ENCODE results near the gene PLCB1.

PLCB1 gene

GRCh38 chr20:8678098-8678776, 546.2 kb downstream of the PLCB1 start:
- WGBS, 2 experiments, result 92 to 94% methylated on average over 5 of the region's 5 CpGs

DNA sequence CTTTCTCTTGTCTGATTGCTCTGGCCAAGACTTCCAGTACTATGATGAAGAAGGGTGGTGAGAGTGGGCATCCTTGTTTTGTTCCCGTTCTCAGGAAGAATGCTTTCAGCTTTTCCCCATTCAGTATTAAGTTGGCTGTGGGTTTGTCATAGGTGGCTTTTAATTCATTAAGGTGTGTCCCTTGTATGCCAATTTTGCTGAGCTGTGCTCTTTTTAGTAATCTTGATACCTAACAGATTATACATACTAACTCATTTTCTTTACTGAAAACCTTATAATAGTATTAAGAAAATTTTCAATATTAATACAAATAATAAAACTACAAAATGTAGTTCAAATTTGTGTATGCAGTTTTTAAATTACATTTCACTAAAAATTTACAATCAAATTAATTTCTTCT, 557.3 kb downstream of the PLCB1 start:
- 100% methylated on average over 1 of the region's 1 CpG for WGBS, 2 experiments
- no peaks in the 10 kb centered on the region for H3K9me3 ChIP-seq (ENCODE audit: control insufficient read depth, low read length)
- no peaks in the 10 kb centered on the region for H3K36me3 ChIP-seq (ENCODE audit: control insufficient read depth, insufficient read depth, low read length)
- H3K4me1 ChIP-seq (ENCODE audit: control insufficient read depth, insufficient read depth, low read length), result no peaks in the 10 kb centered on the region
- no peak overlapping the region for H3K4me3 ChIP-seq (ENCODE audit: insufficient read depth, low read depth, low read length)
- H3K27me3 ChIP-seq (ENCODE audit: control insufficient read depth, insufficient read depth, low read length, poor library complexity, severe bottlenecking), result no peaks in the 10 kb centered on the region
- H3K27ac ChIP-seq (ENCODE audit: insufficient read depth, low read depth, low read length, poor library complexity, severe bottlenecking), result no peak overlapping the region

More at GRCh38 chr20:8678098-8678776, 546.2 kb downstream of the PLCB1 start:
- no peaks in the 10 kb centered on the region for H3K9me3 ChIP-seq (ENCODE audit: control insufficient read depth, low read length)
- no peak overlapping the region for H3K27ac ChIP-seq (ENCODE audit: insufficient read depth, low read depth, low read length, poor library complexity, severe bottlenecking)
- H3K4me1 ChIP-seq (ENCODE audit: control insufficient read depth, insufficient read depth, low read length), result no peaks in the 10 kb centered on the region
- no peaks in the 10 kb centered on the region for H3K27me3 ChIP-seq (ENCODE audit: control insufficient read depth, insufficient read depth, low read length, poor library complexity, severe bottlenecking)
- no peaks in the 10 kb centered on the region for H3K36me3 ChIP-seq (ENCODE audit: control insufficient read depth, insufficient read depth, low read length)
- H3K4me3 ChIP-seq (ENCODE audit: insufficient read depth, low read depth, low read length), result no peak overlapping the region

DNA sequence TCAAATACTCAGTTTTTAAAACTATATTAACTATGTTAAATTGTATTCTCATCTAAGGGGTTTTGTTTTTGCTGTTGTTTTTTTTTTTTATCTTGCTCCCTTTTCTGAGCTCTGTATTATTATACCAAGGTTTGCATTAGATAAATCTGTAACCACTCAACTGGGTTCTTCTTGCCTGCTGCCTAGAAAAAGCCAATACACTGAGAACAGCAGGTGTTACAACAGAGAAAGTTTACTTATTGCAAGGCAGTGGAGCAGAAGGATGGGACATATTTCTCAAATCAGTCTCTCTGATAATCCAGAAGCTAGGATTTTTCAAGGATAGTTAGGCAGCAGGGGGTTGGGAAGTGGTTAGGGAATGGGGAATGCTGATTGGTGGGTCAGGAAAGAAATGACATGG, 558.0 kb downstream of the PLCB1 start:
- Histone ChIP-seq H3K9me3 (ENCODE audit: control insufficient read depth, low read length) (no peaks in the 10 kb centered on the region), H3K27ac (ENCODE audit: insufficient read depth, low read depth, low read length, poor library complexity, severe bottlenecking) (no peak overlapping the region), H3K27me3 (ENCODE audit: control insufficient read depth, insufficient read depth, low read length, poor library complexity, severe bottlenecking) (no peaks in the 10 kb centered on the region), H3K4me3 (ENCODE audit: insufficient read depth, low read depth, low read length) (no peak overlapping the region), H3K4me1 (ENCODE audit: control insufficient read depth, insufficient read depth, low read length) (no peaks in the 10 kb centered on the region), H3K36me3 (ENCODE audit: control insufficient read depth, insufficient read depth, low read length) (no peaks in the 10 kb centered on the region)

DNA sequence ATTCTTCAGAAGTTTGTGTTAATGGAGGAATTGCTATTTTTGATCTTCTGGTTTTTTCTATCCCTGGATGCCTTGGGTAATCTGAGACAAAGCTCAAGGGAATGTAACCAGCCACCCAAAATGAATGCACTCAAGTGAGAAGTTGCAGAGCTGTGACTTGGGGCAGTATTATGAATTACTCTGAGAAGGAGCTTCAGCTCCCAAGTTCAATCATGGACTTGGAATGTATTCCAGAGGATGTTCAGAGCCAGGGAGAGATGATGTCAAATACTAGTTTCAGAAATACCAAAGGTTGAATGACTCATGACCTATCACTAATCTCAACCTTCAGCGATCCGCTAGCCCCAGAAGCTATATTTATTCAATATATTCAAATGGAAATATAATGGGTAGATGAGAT, 561.6 kb downstream of the PLCB1 start:
- WGBS, 2 experiments, result no CpG with 5 or more reads among the region's 2 CpGs
- Histone ChIP-seq H3K36me3 (ENCODE audit: control insufficient read depth, insufficient read depth, low read length) (no peaks in the 10 kb centered on the region), H3K4me1 (ENCODE audit: control insufficient read depth, insufficient read depth, low read length) (no peaks in the 10 kb centered on the region), H3K27ac (ENCODE audit: insufficient read depth, low read depth, low read length, poor library complexity, severe bottlenecking) (no peak overlapping the region), H3K9me3 (ENCODE audit: control insufficient read depth, low read length) (no peaks in the 10 kb centered on the region), H3K4me3 (ENCODE audit: insufficient read depth, low read depth, low read length) (no peak overlapping the region), H3K27me3 (ENCODE audit: control insufficient read depth, insufficient read depth, low read length, poor library complexity, severe bottlenecking) (no peaks in the 10 kb centered on the region)

GRCh38 chr20:8700756-8701155, 568.7 kb downstream of the PLCB1 start:
- Histone ChIP-seq H3K36me3 (ENCODE audit: control insufficient read depth, insufficient read depth, low read length) (no peaks in the 10 kb centered on the region), H3K27me3 (ENCODE audit: control insufficient read depth, insufficient read depth, low read length, poor library complexity, severe bottlenecking) (no peaks in the 10 kb centered on the region), H3K4me1 (ENCODE audit: control insufficient read depth, insufficient read depth, low read length) (no peaks in the 10 kb centered on the region), H3K9me3 (ENCODE audit: control insufficient read depth, low read length) (no peaks in the 10 kb centered on the region), H3K4me3 (ENCODE audit: insufficient read depth, low read depth, low read length) (no peak overlapping the region), H3K27ac (ENCODE audit: insufficient read depth, low read depth, low read length, poor library complexity, severe bottlenecking) (no peak overlapping the region)
- WGBS, 2 experiments, result 86% methylated on average over 2 of the region's 2 CpGs

DNA sequence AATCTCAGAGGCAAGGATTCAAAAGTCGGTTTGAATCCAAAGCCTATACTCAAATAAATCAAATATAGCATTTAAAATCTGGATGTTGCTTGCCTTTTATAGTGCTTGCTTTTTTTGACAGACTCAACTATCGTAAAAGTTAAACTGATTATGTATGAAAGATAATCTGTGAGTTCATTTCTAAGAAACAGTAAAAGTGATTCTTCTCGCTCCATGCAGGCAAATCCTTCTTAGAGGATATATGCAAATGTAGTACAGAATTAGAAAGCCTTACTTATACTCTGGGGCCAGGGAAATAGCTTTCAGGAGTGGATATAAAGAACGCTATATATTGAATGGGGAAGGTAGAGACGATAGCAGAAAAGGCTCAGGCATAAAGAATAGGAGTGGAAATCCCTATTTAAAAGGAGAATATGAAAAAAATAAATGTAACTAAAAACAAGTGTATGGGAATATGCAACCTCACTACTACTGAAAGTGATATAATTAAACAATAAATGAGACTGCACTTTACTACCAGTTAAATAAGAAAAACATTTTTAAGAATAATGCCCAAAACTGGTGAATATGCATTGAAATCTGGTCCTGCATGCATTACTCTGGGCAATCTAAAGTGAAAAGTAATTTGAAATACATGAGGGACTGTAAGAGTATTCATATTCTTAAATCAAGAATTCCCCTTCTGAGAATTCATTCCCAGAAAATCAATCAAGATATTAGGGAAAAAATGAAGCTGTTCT, 575.1 kb downstream of the PLCB1 start:
- no peaks in the 10 kb centered on the region for H3K36me3 ChIP-seq (ENCODE audit: control insufficient read depth, insufficient read depth, low read length)
- H3K27me3 ChIP-seq (ENCODE audit: control insufficient read depth, insufficient read depth, low read length, poor library complexity, severe bottlenecking), result no peaks in the 10 kb centered on the region
- 89 to 97% methylated on average over 4 to 5 of the region's 5 CpGs for WGBS, 2 experiments
- H3K27ac ChIP-seq (ENCODE audit: insufficient read depth, low read depth, low read length, poor library complexity, severe bottlenecking), result no peak overlapping the region
- H3K9me3 ChIP-seq (ENCODE audit: control insufficient read depth, low read length), result no peaks in the 10 kb centered on the region
- H3K4me3 ChIP-seq (ENCODE audit: insufficient read depth, low read depth, low read length), result no peak overlapping the region
- H3K4me1 ChIP-seq (ENCODE audit: control insufficient read depth, insufficient read depth, low read length), result no peaks in the 10 kb centered on the region

- H3K36me3 ChIP-seq (ENCODE audit: control insufficient read depth, insufficient read depth, low read length), result no peaks in the 10 kb centered on the region
- H3K4me1 ChIP-seq (ENCODE audit: control insufficient read depth, insufficient read depth, low read length), result no peaks in the 10 kb centered on the region
- no peaks in the 10 kb centered on the region for H3K27me3 ChIP-seq (ENCODE audit: control insufficient read depth, insufficient read depth, low read length, poor library complexity, severe bottlenecking)
- H3K27ac ChIP-seq (ENCODE audit: insufficient read depth, low read depth, low read length, poor library complexity, severe bottlenecking), result no peak overlapping the region
- no peaks in the 10 kb centered on the region for H3K9me3 ChIP-seq (ENCODE audit: control insufficient read depth, low read length)
- no peak overlapping the region for H3K4me3 ChIP-seq (ENCODE audit: insufficient read depth, low read depth, low read length)
- WGBS, 2 experiments, result 97 to 98% methylated on average over 3 of the region's 3 CpGs
These were observed 577.6 kb downstream of the PLCB1 start for GRCh38 chr20:8709627-8710026.

DNA sequence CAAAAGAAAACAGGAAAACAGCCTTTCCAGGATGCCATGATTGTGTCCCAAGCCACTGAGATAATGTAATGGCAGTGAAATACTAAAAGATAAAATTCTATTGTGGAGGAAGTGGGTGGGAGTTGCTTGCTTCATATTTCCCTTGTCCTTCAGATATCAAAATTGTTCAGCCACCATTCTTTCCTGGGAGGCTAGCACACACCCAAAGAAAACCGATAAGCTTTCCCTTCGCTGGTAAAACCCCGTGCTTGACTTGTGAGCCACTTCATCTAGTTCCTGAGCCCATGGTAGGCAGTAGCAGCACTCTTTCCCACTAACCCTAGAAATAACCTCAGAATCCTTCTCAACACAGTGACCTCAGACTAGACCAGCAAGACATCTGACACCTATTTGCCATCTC, 579.4 kb downstream of the PLCB1 start:
- Histone ChIP-seq H3K9me3 (ENCODE audit: control insufficient read depth, low read length) (no peaks in the 10 kb centered on the region), H3K4me1 (ENCODE audit: control insufficient read depth, insufficient read depth, low read length) (no peaks in the 10 kb centered on the region), H3K4me3 (ENCODE audit: insufficient read depth, low read depth, low read length) (no peak overlapping the region), H3K27ac (ENCODE audit: insufficient read depth, low read depth, low read length, poor library complexity, severe bottlenecking) (no peak overlapping the region), H3K36me3 (ENCODE audit: control insufficient read depth, insufficient read depth, low read length) (no peaks in the 10 kb centered on the region), H3K27me3 (ENCODE audit: control insufficient read depth, insufficient read depth, low read length, poor library complexity, severe bottlenecking) (no peaks in the 10 kb centered on the region)
- 94 to 95% methylated on average over 3 of the region's 3 CpGs for WGBS, 2 experiments

DNA sequence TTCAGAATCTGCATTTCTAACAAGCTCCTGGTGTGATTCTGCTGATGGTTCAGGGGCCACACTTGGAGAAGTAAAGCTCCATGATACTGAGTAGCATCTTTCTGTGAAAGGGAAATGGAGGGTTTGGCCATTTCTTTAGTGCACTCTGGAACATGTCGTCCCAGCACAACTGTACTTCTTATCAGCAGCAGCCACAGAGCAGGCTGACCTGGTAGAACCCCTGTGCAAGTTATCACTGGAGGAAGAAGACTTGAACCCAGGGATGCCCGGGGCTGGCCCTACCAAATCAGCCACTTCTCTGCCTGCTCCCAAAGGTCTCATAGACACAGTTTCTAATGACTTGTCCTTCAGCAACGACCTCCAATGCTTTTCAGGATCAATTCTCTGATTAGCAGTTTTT, 582.1 kb downstream of the PLCB1 start:
- Histone ChIP-seq H3K27me3 (ENCODE audit: control insufficient read depth, insufficient read depth, low read length, poor library complexity, severe bottlenecking) (no peaks in the 10 kb centered on the region), H3K27ac (ENCODE audit: insufficient read depth, low read depth, low read length, poor library complexity, severe bottlenecking) (no peak overlapping the region), H3K9me3 (ENCODE audit: control insufficient read depth, low read length) (no peaks in the 10 kb centered on the region), H3K36me3 (ENCODE audit: control insufficient read depth, insufficient read depth, low read length) (no peaks in the 10 kb centered on the region), H3K4me1 (ENCODE audit: control insufficient read depth, insufficient read depth, low read length) (no peaks in the 10 kb centered on the region), H3K4me3 (ENCODE audit: insufficient read depth, low read depth, low read length) (no peak overlapping the region)
- 70 to 83% methylated on average over 3 of the region's 3 CpGs for WGBS, 2 experiments

DNA sequence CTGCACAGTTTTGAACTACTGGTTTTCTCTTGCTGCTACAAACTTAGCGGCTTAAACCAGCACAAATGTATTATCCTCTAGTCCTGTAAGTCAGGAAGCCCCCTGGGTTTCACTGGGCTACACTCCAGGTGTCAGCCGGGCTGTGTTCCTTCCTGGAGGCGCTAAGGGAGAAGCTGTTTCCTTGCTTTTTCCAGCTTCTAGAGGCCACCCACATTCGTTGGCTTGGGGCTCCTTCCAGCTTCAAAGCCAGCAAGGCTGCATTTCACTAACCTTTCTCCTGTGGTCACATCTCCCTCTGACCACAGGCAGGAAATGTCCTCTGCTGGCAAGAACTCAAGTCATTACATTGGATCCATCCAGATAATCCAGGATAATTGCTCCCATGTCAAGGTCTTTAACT, 586.2 kb downstream of the PLCB1 start:
- Histone ChIP-seq H3K4me3 (ENCODE audit: insufficient read depth, low read depth, low read length) (no peak overlapping the region), H3K9me3 (ENCODE audit: control insufficient read depth, low read length) (no peaks in the 10 kb centered on the region), H3K27ac (ENCODE audit: insufficient read depth, low read depth, low read length, poor library complexity, severe bottlenecking) (no peak overlapping the region), H3K36me3 (ENCODE audit: control insufficient read depth, insufficient read depth, low read length) (no peaks in the 10 kb centered on the region), H3K27me3 (ENCODE audit: control insufficient read depth, insufficient read depth, low read length, poor library complexity, severe bottlenecking) (no peaks in the 10 kb centered on the region), H3K4me1 (ENCODE audit: control insufficient read depth, insufficient read depth, low read length) (no peaks in the 10 kb centered on the region)
- WGBS, 2 experiments, result 91 to 95% methylated on average over 4 of the region's 4 CpGs
